K562 (cell line): Measurements from ENCODE around the gene PARD3B. TPM values are rescaled to one million over a fixed set of nuclear protein-coding genes. Genes with fewer than 3 reads are reported as not detected.

Experiments
- ATAC-seq: fragments of 200-7000 bp; cut with Tn5 transposase; 3 replicates; pipeline ENCODE4 v1.9.1; 2020; ENCODE audit warnings: moderate library complexity
- BruUV-seq: library from RNA; stranded (reverse); fragments of 400-500 nt; replicated peaks from 2 replicates; lab custom pipeline; 2021; lab: Mats Ljungman, UMichigan
- CTCF ChIA-PET: fragments of 300-600 bp; formaldehyde crosslinking; extraction: SDS; loops from one replicate; lab custom pipeline; 2021; ENCODE audit warnings: low intra/inter-chr PET ratio; lab: Yijun Ruan, JAX
- POLR2A ChIA-PET: fragments of 300-600, 350-650 bp; sonication (Branson Sonifier 250); formaldehyde crosslinking; extraction: SDS; loops from one replicate; lab custom pipeline; 2021; ENCODE audit warnings: antibody characterized with exemption, inconsistent platforms; lab: Yijun Ruan, JAX
- DNase-seq, 4 experiments: peaks; one replicate each; pipeline versions ENCODE4 v3.0.0 to v3.0.0-alpha.2; 2011 to 2018; ENCODE audit warnings: low spot score in 3 of 4, mixed read lengths in 3 of 4; ENCODE audit errors: extremely low read depth in 1 of 4
- FAIRE-seq: peaks from 2 replicates; lab custom pipeline; 2011; peaks lifted over from hg19 to GRCh38; lab: Jason Lieb, UNC
- H2AFZ ChIP-seq: 2 replicates; pipeline ENCODE4 v1.6.0; 2011; ENCODE audit warnings: low read depth, low read length, control low read depth, inconsistent platforms
- H3K27ac ChIP-seq: fragments of 200-600 bp; 3 replicates; pipeline ENCODE4 v1.8.0; 2011; ENCODE audit warnings: low read depth, mild to moderate bottlenecking, control low read depth, inconsistent platforms, low read length, moderate library complexity, mixed read lengths; ENCODE audit errors: extremely low read depth
- H3K27me3 ChIP-seq, 2 experiments: fragments of 300-600 bp in 1 of 2; 2 replicates in 1 of 2; 3 replicates in 1 of 2; pipeline versions ENCODE4 v1.6.0 to v1.8.0; 2011; ENCODE audit warnings: inconsistent platforms in 2 of 2, low read length in 2 of 2, mild to moderate bottlenecking in 1 of 2, mixed read lengths in 1 of 2, moderate library complexity in 1 of 2; ENCODE audit not compliant: control insufficient read depth in 2 of 2, insufficient read depth in 2 of 2
- H3K36me3 ChIP-seq: fragments of 300-600 bp; 3 replicates; pipeline ENCODE4 v1.8.0; 2011; ENCODE audit warnings: mild to moderate bottlenecking, low read length, inconsistent platforms; ENCODE audit not compliant: control insufficient read depth, insufficient read depth
- H3K4me1 ChIP-seq, 2 experiments: fragments of 200-600 bp in 1 of 2; replicated peaks in 1 of 2; 2 replicates in 1 of 2; 3 replicates in 1 of 2; pipeline versions ENCODE4 v1.5.1 to v1.8.0; 2011; ENCODE audit warnings: inconsistent platforms in 2 of 2, low read length in 2 of 2, mild to moderate bottlenecking in 1 of 2, mixed read lengths in 1 of 2, moderate library complexity in 1 of 2; ENCODE audit not compliant: control insufficient read depth in 2 of 2, insufficient read depth in 2 of 2
- H3K4me2 ChIP-seq: 2 replicates; pipeline ENCODE4 v1.6.1; 2011; ENCODE audit warnings: low read length, control low read depth, inconsistent platforms, mixed read lengths; ENCODE audit not compliant: insufficient read depth
- H3K4me3 ChIP-seq: fragments of 200-600 bp; sonication (generic), shearing (Covaris generic); 2 replicates; pipeline ENCODE4 v1.5.1; 2016; ENCODE audit warnings: control low read depth, inconsistent platforms
- H3K79me2 ChIP-seq: fragments of 200-600 bp; 3 replicates; pipeline ENCODE4 v1.8.0; 2011; ENCODE audit warnings: low read length, inconsistent platforms; ENCODE audit not compliant: control insufficient read depth, insufficient read depth
- H3K9ac ChIP-seq, 2 experiments: 2 replicates each; pipeline versions ENCODE4 v1.6.0 to v1.6.1; 2011; ENCODE audit warnings: low read depth in 2 of 2, low read length in 2 of 2, control low read depth in 1 of 2, inconsistent platforms in 1 of 2, mild to moderate bottlenecking in 1 of 2, mixed read lengths in 1 of 2; ENCODE audit not compliant: insufficient read depth in 1 of 2
- H3K9me1 ChIP-seq: one replicate; pipeline ENCODE4 v1.6.0; 2011; ENCODE audit warnings: inconsistent platforms, mild to moderate bottlenecking, low read length, moderate library complexity; ENCODE audit not compliant: control insufficient read depth, insufficient read depth
- H3K9me3 ChIP-seq: replicated peaks from 2 replicates; pipeline ENCODE4 v1.5.1; 2011; ENCODE audit warnings: low read depth, low read length, inconsistent platforms; ENCODE audit not compliant: control insufficient read depth, insufficient read depth
- H4K20me1 ChIP-seq: replicated peaks from 2 replicates; pipeline ENCODE4 v1.6.1; 2011; ENCODE audit warnings: low read length, inconsistent platforms, mixed read lengths; ENCODE audit not compliant: control insufficient read depth, insufficient read depth
- FOSL1 ChIP-seq: fragments of 200-800 bp; sonication (Bioruptor generic); conservative IDR thresholded peaks from 2 replicates; pipeline ENCODE4 v1.6.1; 2016; ENCODE audit warnings: missing genetic modification characterization, missing compliant biosample characterization
- GABPA ChIP-seq: fragments of 200-800 bp; sonication (Bioruptor generic); conservative IDR thresholded peaks from 2 replicates; pipeline ENCODE4 v1.6.1; 2016; ENCODE audit warnings: low read depth, missing genetic modification characterization, missing compliant biosample characterization
- MTA2 ChIP-seq: fragments of 450-650 bp; IDR thresholded peaks from 2 replicates; pipeline ENCODE4 v1.6.1; 2016; ENCODE audit warnings: low read depth
- NFIC ChIP-seq: fragments of 450-650 bp; IDR thresholded peaks from 2 replicates; pipeline ENCODE4 v1.6.1; 2017; ENCODE audit warnings: mild to moderate bottlenecking, inconsistent platforms
- POLR3A ChIP-seq: IDR thresholded peaks from 2 replicates; pipeline ENCODE4 v1.6.1; 2011; ENCODE audit warnings: borderline replicate concordance, mild to moderate bottlenecking, moderate library complexity; ENCODE audit not compliant: insufficient read length, insufficient read depth; ENCODE audit errors: extremely low read depth
- WGBS: fragments of 100-300 bp; shearing (Covaris generic); methylation state at CpG from one replicate; pipeline ENCODE4 v1.1.6; 2016; ENCODE audit warnings: low coverage, mixed read lengths; ENCODE audit not compliant: insufficient coverage; ENCODE audit errors: missing lambda C conversion rate; 5-methylcytosine and 5-hydroxymethylcytosine counted together
- in situ Hi-C: fragments of 300-500 bp; cut with MboI; formaldehyde crosslinking; loops from 4 replicates; pipeline ENCODE4 v1.15.0; 2018; ENCODE audit warnings: inconsistent platforms, mixed read lengths
- intact Hi-C: fragments of 100-400 bp; cut with micrococcal nuclease; formaldehyde crosslinking; loops from 2 replicates; pipeline ENCODE4 v1.14.2; 2022
- polyA plus RNA-seq, 8 experiments: library from polyadenylated mRNA; depleted of rRNA in 4 of 8; stranded (reverse) in 5 of 8; unstranded in 3 of 8; fragments of >200 nt; fragmentation: Nextera tagmentation in 2 of 8; fragmentation: Illumina TruSeq in 1 of 8; extraction: Ambion mirVana in 2 of 8; extraction: Trizol in 1 of 8; gene quantifications; 2 replicates each; pipeline versions ENCODE4 v1.2.1 to v1.2.3, GENCODE V29; 2011 to 2014; ENCODE audit warnings: inconsistent platforms in 1 of 8, missing spikeins in 1 of 8
- total RNA-seq, 7 experiments: library from RNA; depleted of rRNA in 6 of 7; stranded (reverse); fragments of >200 nt in 6 of 7; fragmentation: Illumina TruSeq in 2 of 7; extraction: Trizol in 2 of 7; gene quantifications; 2 replicates each; pipeline versions ENCODE4 v1.2.1 to v1.2.3, GENCODE V29; 2011 to 2021; ENCODE audit warnings: low replicate concordance in 1 of 7
- TF ChIP-seq, protein P1 (sequence below): fragments of 200-800 bp; sonication (Bioruptor generic); IDR thresholded peaks from 2 replicates; pipeline ENCODE4 v1.6.1; 2016; ENCODE audit warnings: missing genetic modification characterization, missing compliant biosample characterization
- TF ChIP-seq, protein P2 (sequence below): sonication (generic); formaldehyde crosslinking; IDR thresholded peaks from 2 replicates; pipeline ENCODE4 v1.8.1; 2023; ENCODE audit warnings: mild to moderate bottlenecking, missing genetic modification reagents, moderate library complexity
- TF ChIP-seq, protein P3 (sequence below): fragments of 150-350 bp; IDR thresholded peaks from 2 replicates; pipeline ENCODE4 v1.6.1; 2014; ENCODE audit warnings: low read depth, mild to moderate bottlenecking, low read length, borderline replicate concordance
- TF ChIP-seq, protein P4 (sequence below): fragments of 250-450 bp; sonication (Bioruptor Pico); IDR thresholded peaks from 2 replicates; pipeline ENCODE4 v1.5.0; 2020; ENCODE audit warnings: mild to moderate bottlenecking

Gene PARD3B
- total and polyA plus RNA-seq, 9 of the 15 experiments (the other 6 are each of a cell fraction or from before 2014, with no cell fraction given): 0.15 to 3.0 (median 1.1) TPM

DNA sequence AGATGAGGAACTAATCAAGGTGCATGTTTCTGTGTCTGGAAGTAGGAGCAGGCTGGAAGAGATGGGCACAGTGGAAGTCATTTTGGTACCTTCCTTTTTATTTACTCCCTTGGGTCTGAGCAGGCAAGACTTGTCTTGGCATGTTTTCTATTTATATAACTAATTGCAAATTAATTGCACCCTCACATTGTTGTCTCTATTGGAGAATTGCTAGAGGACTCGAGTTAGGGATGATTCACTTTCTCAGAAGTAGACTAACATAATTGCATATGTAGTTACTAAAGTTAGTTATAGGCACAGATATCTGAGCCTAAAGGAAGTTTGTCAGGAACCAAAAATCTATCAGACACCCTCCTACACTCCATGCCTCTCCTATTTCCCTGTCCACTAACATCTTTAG, 1044.2 kb downstream of the PARD3B start (continued):
- TF ChIP-seq, protein P1, sequence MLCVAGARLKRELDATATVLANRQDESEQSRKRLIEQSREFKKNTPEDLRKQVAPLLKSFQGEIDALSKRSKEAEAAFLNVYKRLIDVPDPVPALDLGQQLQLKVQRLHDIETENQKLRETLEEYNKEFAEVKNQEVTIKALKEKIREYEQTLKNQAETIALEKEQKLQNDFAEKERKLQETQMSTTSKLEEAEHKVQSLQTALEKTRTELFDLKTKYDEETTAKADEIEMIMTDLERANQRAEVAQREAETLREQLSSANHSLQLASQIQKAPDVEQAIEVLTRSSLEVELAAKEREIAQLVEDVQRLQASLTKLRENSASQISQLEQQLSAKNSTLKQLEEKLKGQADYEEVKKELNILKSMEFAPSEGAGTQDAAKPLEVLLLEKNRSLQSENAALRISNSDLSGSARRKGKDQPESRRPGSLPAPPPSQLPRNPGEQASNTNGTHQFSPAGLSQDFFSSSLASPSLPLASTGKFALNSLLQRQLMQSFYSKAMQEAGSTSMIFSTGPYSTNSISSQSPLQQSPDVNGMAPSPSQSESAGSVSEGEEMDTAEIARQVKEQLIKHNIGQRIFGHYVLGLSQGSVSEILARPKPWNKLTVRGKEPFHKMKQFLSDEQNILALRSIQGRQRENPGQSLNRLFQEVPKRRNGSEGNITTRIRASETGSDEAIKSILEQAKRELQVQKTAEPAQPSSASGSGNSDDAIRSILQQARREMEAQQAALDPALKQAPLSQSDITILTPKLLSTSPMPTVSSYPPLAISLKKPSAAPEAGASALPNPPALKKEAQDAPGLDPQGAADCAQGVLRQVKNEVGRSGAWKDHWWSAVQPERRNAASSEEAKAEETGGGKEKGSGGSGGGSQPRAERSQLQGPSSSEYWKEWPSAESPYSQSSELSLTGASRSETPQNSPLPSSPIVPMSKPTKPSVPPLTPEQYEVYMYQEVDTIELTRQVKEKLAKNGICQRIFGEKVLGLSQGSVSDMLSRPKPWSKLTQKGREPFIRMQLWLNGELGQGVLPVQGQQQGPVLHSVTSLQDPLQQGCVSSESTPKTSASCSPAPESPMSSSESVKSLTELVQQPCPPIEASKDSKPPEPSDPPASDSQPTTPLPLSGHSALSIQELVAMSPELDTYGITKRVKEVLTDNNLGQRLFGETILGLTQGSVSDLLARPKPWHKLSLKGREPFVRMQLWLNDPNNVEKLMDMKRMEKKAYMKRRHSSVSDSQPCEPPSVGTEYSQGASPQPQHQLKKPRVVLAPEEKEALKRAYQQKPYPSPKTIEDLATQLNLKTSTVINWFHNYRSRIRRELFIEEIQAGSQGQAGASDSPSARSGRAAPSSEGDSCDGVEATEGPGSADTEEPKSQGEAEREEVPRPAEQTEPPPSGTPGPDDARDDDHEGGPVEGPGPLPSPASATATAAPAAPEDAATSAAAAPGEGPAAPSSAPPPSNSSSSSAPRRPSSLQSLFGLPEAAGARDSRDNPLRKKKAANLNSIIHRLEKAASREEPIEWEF: no peak

DNA sequence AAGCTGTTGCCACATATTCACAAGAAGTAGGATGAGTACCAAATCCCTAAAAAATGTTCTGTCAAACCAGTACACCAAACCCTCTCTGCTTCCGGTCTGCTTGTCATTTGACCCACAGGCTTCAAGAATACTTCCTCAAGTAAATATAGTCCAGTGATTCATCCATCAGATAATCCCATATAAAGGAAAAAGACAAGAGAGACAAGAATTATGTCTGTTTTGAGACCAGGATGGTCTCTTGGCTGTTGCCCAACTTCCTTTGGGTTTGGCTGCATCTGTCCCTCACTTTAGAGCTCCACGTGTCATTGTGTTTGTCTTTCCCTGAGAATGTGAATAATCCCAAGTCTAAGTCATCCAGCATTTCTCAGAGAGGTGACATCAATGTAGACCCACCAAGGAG, 1045.5 kb downstream of the PARD3B start:
- BruUV-seq: no TSS peak
- Histone ChIP-seq H3K27ac (no peak overlapping the region), H2AFZ (no peak overlapping the region), H4K20me1 (no peaks in the 10 kb centered on the region), H3K4me1 (no peaks in the 10 kb centered on the region), H3K9ac (no peak overlapping the region), H3K9me1 (no peaks in the 10 kb centered on the region), H3K4me3 (no peak overlapping the region), H3K9me3 (no peaks in the 10 kb centered on the region), H3K27me3 (no peaks in the 10 kb centered on the region), H3K79me2 (no peaks in the 10 kb centered on the region), H3K36me3 (no peaks in the 10 kb centered on the region), H3K4me2 (no peak overlapping the region)
- DNase-seq: no peak
- in situ Hi-C loops: no loop called here
- CTCF ChIA-PET: no interaction called here
- 6% methylated on average over 2 of the region's 2 CpGs for WGBS
- no peak for FAIRE-seq
- intact Hi-C loops: no loop called here
- ATAC-seq: no peak
- POLR2A ChIA-PET: no interaction called here
- TF ChIP-seq POLR3A (no peak), FOSL1 (tag) (peak; percentile 21; the same call in 1 of the 2 replicates), NFIC (no peak), MTA2 (no peak), GABPA (tag) (0 out of 2 replicates have a peak, but pooled peaks have one; percentile 27)
- TF ChIP-seq, protein P2, sequence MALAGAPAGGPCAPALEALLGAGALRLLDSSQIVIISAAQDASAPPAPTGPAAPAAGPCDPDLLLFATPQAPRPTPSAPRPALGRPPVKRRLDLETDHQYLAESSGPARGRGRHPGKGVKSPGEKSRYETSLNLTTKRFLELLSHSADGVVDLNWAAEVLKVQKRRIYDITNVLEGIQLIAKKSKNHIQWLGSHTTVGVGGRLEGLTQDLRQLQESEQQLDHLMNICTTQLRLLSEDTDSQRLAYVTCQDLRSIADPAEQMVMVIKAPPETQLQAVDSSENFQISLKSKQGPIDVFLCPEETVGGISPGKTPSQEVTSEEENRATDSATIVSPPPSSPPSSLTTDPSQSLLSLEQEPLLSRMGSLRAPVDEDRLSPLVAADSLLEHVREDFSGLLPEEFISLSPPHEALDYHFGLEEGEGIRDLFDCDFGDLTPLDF: no peak
- TF ChIP-seq, protein P3, sequence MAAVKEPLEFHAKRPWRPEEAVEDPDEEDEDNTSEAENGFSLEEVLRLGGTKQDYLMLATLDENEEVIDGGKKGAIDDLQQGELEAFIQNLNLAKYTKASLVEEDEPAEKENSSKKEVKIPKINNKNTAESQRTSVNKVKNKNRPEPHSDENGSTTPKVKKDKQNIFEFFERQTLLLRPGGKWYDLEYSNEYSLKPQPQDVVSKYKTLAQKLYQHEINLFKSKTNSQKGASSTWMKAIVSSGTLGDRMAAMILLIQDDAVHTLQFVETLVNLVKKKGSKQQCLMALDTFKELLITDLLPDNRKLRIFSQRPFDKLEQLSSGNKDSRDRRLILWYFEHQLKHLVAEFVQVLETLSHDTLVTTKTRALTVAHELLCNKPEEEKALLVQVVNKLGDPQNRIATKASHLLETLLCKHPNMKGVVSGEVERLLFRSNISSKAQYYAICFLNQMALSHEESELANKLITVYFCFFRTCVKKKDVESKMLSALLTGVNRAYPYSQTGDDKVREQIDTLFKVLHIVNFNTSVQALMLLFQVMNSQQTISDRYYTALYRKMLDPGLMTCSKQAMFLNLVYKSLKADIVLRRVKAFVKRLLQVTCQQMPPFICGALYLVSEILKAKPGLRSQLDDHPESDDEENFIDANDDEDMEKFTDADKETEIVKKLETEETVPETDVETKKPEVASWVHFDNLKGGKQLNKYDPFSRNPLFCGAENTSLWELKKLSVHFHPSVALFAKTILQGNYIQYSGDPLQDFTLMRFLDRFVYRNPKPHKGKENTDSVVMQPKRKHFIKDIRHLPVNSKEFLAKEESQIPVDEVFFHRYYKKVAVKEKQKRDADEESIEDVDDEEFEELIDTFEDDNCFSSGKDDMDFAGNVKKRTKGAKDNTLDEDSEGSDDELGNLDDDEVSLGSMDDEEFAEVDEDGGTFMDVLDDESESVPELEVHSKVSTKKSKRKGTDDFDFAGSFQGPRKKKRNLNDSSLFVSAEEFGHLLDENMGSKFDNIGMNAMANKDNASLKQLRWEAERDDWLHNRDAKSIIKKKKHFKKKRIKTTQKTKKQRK: no peak
- TF ChIP-seq, protein P4, sequence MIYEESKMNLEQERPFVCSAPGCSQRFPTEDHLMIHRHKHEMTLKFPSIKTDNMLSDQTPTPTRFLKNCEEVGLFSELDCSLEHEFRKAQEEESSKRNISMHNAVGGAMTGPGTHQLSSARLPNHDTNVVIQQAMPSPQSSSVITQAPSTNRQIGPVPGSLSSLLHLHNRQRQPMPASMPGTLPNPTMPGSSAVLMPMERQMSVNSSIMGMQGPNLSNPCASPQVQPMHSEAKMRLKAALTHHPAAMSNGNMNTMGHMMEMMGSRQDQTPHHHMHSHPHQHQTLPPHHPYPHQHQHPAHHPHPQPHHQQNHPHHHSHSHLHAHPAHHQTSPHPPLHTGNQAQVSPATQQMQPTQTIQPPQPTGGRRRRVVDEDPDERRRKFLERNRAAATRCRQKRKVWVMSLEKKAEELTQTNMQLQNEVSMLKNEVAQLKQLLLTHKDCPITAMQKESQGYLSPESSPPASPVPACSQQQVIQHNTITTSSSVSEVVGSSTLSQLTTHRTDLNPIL (CRISPR knock-in tag): no peak
